Measurements from ENCODE around the gene CEP41. TPM values are rescaled to one million over a fixed set of nuclear protein-coding genes. Genes with fewer than 3 reads are reported as not detected.

Gene CEP41
- total RNA-seq, 1 donor from 2014 or later = 4.6 TPM

DNA sequence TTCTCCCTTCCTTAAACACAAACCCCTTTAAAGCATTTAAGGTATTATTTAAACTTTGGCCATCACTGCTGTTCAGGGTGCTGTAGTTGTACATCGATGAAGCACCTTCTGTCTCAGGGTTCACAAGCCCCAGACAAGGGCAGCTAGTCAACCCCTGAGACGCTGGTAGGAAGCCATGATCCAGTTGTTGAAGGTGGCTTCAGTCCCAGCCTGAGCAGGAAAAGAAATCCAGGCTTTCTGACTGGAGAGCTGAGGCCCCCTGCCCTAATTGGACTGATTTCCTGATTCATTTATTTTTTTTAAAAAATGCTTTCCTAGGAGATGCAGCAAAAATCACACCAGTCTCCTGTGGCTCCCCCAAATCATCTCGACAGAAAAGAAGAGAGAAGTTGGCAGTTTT, 44.7 kb downstream of the CEP41 start:
- intact Hi-C loops (cut with DNase I) = no loop called here
- DNase-seq (ENCODE audit: low spot score) = no peak

DNA sequence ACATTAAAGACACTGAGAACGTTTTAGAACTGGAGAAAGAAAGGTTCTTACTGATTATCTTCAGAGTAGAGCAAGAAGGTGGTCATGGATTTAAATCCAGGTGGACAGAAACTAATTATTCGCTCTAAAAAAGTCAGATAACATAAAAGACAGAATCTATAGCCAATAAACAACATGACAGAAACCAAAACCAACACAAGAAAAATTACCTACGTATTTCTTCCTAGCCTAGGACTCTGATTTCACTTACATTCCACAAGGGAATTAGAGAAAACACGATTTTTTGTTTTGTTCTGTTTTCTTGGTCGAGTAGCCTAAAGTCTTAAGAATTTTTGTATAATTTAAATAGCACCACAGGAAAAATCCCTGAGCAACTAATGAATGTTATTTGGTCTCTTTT, 45.4 kb downstream of the CEP41 start:
- intact Hi-C loops (cut with DNase I) = no loop called here
- no peak for DNase-seq (ENCODE audit: low spot score)

- intact Hi-C loops (cut with DNase I) = no loop called here
Observed at GRCh38 chr7:130394421-130395195, 46.2 kb downstream of the CEP41 start.

DNA sequence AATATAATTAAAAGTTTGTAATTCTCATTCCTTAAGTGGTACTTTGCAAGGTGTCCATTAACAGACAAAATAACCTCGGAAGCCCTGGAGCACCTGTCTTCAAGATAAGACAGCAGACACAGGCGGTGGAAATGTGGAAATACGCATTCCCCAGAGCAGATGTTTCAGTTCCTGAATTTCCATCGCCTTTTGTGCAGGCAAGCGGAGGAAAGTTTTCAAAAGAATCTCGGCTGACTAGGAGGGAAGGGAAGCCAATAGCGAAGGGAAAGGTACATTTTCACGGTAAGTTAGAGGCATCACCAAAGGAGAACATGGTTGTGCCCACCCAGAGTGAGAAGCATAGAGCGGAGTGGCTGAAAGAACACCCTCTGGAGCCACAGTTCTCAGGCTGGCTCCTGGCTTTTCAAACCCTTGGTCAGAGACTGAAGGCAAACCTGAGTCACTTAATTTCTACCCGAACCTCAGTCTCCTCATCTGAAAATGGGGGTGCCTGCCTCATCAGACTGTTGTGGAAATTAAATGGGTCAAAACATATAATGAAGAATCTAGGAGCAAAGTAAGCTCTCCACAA, 46.9 kb downstream of the CEP41 start:
- DNase-seq (ENCODE audit: low spot score) = no peak
- intact Hi-C loops (cut with DNase I) = no loop called here

More at GRCh38 chr7:130394421-130395195, 46.2 kb downstream of the CEP41 start:
- no peak for DNase-seq (ENCODE audit: low spot score)

DNA sequence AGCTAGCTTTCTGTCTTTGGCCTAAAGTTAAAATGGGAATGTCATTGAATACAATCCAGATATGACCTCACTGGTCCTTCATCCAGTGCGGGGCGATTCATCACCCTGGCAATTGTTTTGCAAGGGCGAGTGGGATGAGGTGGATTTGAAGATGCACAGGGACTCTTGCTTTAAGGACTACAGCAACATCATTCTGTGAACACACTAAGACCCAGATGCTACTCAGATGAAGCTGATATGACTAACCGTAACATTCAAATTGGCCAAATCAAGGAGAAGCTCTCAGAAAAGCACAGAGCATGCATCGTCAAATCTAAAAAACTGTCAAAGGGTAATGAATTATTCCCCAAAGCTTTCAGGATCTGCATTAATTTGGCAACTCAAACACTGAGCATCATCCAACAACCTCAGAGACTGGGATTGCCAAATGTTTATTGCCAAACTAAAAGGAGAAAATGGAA, 47.7 kb downstream of the CEP41 start:
- no peak for DNase-seq (ENCODE audit: low spot score)
- intact Hi-C loops (cut with DNase I) = no loop called here

- no peak for DNase-seq (ENCODE audit: low spot score)
- intact Hi-C loops (cut with DNase I) = no loop called here
Observed at GRCh38 chr7:130390486-130390885, 50.3 kb downstream of the CEP41 start.

GRCh38 chr7:130388671-130389070, 52.1 kb downstream of the CEP41 start:
- DNase-seq (ENCODE audit: low spot score) = no peak
- intact Hi-C loops (cut with DNase I) = no loop called here

- intact Hi-C loops (cut with DNase I) = no loop called here
- no peak for DNase-seq (ENCODE audit: low spot score)
Observed at GRCh38 chr7:130387628-130388403, 53.0 kb downstream of the CEP41 start.

- intact Hi-C loops (cut with DNase I) = no loop called here
Observed at GRCh38 chr7:130387306-130387627, 53.5 kb downstream of the CEP41 start.

DNA sequence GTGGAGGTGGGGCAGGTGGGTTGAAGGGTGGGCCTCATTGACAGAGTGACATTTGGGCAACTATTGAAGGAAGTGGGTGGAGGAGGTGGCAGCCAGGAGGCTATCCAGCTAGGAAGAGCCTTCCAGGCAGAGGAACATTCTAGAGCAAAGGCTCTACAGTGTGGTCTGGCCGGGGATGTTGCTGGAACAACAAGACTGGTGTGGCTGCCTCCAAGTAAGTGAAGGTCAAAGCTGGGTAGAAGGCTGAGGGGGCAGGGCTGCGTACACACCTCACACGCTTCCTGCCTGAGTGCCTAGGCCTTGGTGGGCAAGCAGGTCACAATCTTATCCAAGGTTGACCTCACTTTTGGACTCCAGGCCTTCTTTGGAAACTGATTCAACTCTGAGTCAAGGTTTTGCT, 53.9 kb downstream of the CEP41 start:
- no peak for DNase-seq (ENCODE audit: low spot score)
- intact Hi-C loops (cut with DNase I) = no loop called here

More at GRCh38 chr7:130387306-130387627, 53.5 kb downstream of the CEP41 start:
- DNase-seq (ENCODE audit: low spot score) = no peak

DNA sequence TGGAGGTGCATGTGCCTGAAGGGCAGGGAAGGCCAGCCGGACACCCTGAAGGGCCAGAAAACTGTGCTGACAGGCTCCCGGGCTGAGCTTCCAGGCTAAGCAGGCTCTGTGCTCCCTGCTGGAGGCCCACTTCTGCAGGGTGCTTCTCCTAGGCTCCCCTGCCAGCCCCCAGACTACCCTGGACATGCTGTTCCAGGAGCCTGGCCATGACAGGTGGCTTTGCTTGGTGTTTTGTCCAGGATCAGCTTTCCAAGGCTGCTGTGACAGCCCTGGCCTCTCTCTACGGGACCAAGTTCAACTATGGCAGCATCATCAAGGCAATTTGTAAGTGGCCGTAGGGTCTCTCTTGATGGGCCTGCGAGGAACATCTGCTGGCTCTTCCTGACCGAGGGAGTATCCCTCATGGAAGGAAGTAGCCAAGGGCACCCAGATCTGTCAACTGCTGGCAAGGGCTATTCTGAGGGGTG, 55.2 kb downstream of the CEP41 start:
- DNase-seq (ENCODE audit: low spot score) = no peak
- intact Hi-C loops (cut with DNase I) = no loop called here

GRCh38 chr7:130384841-130385599, 55.8 kb downstream of the CEP41 start:
- intact Hi-C loops (cut with DNase I) = no loop called here
- DNase-seq (ENCODE audit: low spot score) = no peak

DNA sequence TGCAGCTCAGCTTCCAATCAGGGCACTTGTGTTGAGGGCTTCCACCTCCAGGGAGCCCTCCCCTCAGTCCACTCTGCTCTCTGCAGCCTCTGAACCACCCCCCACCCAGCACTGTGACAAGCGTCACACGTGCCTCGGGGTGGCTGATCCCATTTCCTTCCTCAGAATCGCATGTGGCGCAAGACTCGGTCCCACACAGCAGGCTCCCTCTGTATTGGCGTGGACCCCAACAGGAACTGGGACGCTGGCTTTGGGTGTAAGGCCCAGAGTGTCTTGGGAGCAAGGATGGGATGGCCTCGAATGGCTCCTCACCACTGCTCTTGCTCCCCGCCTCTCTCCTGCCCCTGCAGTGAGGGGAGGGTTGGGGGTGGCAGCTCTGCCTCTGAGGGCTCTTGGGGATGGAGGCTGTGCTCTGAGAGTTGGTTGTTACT, 56.4 kb downstream of the CEP41 start:
- intact Hi-C loops (cut with DNase I) = no loop called here
- DNase-seq (ENCODE audit: low spot score) = no peak

DNA sequence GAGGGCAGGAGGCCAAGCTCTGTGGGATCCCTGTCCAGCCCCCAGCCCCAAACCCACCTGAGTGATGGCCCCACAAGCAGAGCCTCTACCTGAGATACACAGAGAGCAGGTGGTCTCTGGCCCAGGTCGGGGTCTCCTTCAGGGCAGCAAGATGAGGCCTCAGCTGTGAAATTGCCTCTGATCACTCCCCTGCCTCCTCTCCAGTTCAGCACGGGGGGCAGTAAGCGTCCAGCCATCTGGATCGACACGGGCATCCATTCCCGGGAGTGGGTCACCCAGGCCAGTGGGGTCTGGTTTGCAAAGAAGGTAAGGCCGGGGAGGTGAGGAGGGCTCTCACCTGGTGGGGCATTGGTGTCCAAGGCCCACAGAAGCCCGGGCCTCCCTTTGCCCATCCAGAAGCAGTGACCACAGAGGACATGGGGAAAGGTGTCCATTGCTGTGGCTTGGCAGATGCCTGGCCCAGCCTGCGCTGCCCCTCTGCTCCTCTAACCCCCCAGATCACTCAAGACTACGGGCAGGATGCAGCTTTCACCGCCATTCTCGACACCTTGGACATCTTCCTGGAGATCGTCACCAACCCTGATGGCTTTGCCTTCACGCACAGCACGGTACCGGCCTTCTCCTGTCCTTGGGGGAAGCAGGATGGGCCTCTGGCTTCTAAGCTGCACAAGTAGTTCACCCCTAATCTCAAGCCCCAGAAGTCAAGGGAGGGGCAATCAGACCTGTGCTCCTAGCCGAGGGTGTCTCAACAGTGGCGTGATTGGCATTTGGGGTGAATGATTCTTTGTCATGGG, 57.4 kb downstream of the CEP41 start:
- no peak for DNase-seq (ENCODE audit: low spot score)
- intact Hi-C loops (cut with DNase I) = no loop called here

DNA sequence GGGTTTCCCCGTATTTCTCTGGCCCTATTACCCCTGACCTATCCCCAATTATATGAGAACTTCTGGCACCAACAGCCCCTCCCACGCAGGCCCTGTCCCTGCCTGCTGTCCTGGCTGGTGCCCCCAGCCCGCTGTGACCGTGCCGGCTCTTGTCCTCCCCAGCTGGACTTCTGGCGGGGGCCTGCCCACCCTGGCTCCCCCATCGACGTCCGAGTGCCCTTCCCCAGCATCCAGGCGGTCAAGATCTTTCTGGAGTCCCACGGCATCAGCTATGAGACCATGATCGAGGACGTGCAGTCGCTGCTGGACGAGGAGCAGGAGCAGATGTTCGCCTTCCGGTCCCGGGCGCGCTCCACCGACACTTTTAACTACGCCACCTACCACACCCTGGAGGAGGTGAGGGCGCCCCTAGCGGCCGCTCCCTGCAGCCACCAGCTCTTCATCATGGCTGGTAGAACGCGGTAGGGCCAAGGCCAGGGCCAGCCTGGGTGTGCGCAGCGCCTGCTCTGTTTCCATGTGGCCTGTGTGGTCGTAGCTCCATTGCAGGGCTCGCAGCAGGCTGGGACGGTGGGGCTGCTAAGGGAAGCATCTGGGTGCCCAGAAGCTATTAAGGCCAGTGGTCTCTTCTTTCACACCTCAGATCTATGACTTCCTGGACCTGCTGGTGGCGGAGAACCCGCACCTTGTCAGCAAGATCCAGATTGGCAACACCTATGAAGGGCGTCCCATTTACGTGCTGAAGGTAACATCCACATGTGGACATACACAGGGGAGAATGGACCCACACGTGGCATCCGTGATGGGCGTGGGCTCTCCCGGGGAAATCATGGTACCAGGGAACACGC, 59.1 kb downstream of the CEP41 start:
- intact Hi-C loops (cut with DNase I) = no loop called here
- DNase-seq (ENCODE audit: low spot score) = no peak

DNA sequence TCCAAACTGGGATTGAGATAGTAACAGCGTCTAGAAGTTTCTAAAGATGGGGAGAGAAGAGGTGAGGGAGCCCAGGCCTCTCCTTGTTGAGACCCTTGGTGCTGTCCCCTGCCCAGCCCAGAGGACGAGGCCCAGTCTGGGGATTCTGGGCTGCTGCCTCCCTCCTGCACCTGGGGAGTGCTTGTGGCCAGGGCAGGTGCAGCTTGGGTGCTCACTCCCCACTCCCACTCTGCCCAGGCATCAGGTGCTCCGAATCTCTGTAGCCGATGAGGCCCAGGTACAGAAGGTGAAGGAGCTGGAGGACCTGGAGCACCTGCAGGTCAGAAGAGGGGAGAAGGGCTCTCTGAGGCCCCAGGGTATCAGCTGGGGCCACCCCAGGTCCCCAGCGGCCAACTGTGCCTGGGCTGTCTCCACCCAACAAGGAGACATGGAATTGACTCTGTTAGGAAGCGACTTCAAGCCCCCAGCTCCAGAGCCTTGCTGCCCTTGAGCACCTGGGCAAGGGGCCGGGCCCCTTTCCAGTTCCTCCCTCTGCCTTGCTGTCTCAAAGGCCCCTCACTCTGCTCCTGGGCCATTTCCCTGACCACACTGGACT, 59.9 kb downstream of the CEP41 start:
- DNase-seq (ENCODE audit: low spot score) = no peak
- intact Hi-C loops (cut with DNase I) = no loop called here

GRCh38 chr7:130379921-130380860, 60.6 kb downstream of the CEP41 start, which contains the start of gene CPA1:
Gene CPA1 (plus strand): TSS chr7:130380494. CDS start chr7:130380521, 27 bp downstream.
- intact Hi-C loops (cut with DNase I) = no loop called here

More at GRCh38 chr7:130379921-130380860, 60.6 kb downstream of the CEP41 start, which contains the start of gene CPA1:
- DNase-seq (ENCODE audit: low spot score) = no peak
